KBM-7 (cell line): Measurements from ENCODE around the gene HOTAIR.

Source experiments
- DNase-seq: peaks from one replicate; pipeline ENCODE4 v3.0.0-alpha.2; 2015
- in situ Hi-C: fragments of 300-500 bp; cut with MboI; formaldehyde crosslinking; loops from 2 replicates; pipeline ENCODE4 v1.14.3; 2020; ENCODE audit warnings: low sequenced_read_pairs, low pct_unique_long_range_greater_than_20kb, mixed read lengths

HOTAIR gene

GRCh38 chr12:53991077-53991460 lies 16.3 kb upstream of the HOTAIR start:
- in situ Hi-C loops, result no loop called here
- DNase-seq, result no peak

- in situ Hi-C loops, result no loop called here
- no peak for DNase-seq
Observed at GRCh38 chr12:53990311-53991076, 15.7 kb upstream of the HOTAIR start.

GRCh38 chr12:53989227-53990113 lies 14.7 kb upstream of the HOTAIR start:
- DNase-seq, result peak; percentile 84
- in situ Hi-C loops, result no loop called here

GRCh38 chr12:53988541-53989226 lies 13.9 kb upstream of the HOTAIR start:
- DNase-seq, result no peak

GRCh38 chr12:53987787-53988230 lies 13.1 kb upstream of the HOTAIR start:
- in situ Hi-C loops, result no loop called here

More at GRCh38 chr12:53988541-53989226, 13.9 kb upstream of the HOTAIR start:
- in situ Hi-C loops, result no loop called here

GRCh38 chr12:53986686-53987483 lies 12.1 kb upstream of the HOTAIR start:
- DNase-seq, result no peak
- in situ Hi-C loops, result no loop called here

More at GRCh38 chr12:53987787-53988230, 13.1 kb upstream of the HOTAIR start:
- peak; percentile 54 for DNase-seq

GRCh38 chr12:53985994-53986685 lies 11.4 kb upstream of the HOTAIR start:
- DNase-seq, result peak; percentile 74
- in situ Hi-C loops, result no loop called here

GRCh38 chr12:53985692-53985993 lies 10.9 kb upstream of the HOTAIR start:
- DNase-seq, result no peak
- in situ Hi-C loops, result no loop called here

GRCh38 chr12:53984901-53985691 lies 10.3 kb upstream of the HOTAIR start, which contains the start of gene HOXC10:
HOXC10 (plus strand) TSS chr12:53985146; CDS start chr12:53985260, 114 bp downstream.
- in situ Hi-C loops, result no loop called here
- peak; percentile 93 for DNase-seq

GRCh38 chr12:53983950-53984572 lies 9.3 kb upstream of the HOTAIR start:
- in situ Hi-C loops, result no loop called here
- no peak for DNase-seq

- no peak for DNase-seq
- in situ Hi-C loops, result no loop called here
Observed at GRCh38 chr12:53983568-53983949, 8.8 kb upstream of the HOTAIR start.

GRCh38 chr12:53982648-53983567 lies 8.2 kb upstream of the HOTAIR start:
- no peak for DNase-seq
- in situ Hi-C loops, result no loop called here

- no peak for DNase-seq
- in situ Hi-C loops, result no loop called here
Observed at GRCh38 chr12:53981634-53982565, 7.1 kb upstream of the HOTAIR start.

GRCh38 chr12:53980802-53981496 lies 6.2 kb upstream of the HOTAIR start:
- no peak for DNase-seq
- in situ Hi-C loops, result no loop called here
